GM21786 (cell line): Measurements from ENCODE around the gene PPP2R2D.

Source experiments
- ATAC-seq: cut with Tn5 transposase; IDR thresholded peaks from one replicate; pipeline ENCODE4 v1.9.1; 2021; ENCODE audit not compliant: unreplicated experiment

PPP2R2D gene

GRCh38 chr10:131926253-131926652 lies 25.4 kb downstream of the PPP2R2D start:
- no peak for ATAC-seq

- ATAC-seq: no peak
Measured at GRCh38 chr10:131926743-131927595, 26.2 kb downstream of the PPP2R2D start.

- ATAC-seq: peak; percentile 86
Measured at GRCh38 chr10:131928248-131929095, 27.7 kb downstream of the PPP2R2D start.

DNA sequence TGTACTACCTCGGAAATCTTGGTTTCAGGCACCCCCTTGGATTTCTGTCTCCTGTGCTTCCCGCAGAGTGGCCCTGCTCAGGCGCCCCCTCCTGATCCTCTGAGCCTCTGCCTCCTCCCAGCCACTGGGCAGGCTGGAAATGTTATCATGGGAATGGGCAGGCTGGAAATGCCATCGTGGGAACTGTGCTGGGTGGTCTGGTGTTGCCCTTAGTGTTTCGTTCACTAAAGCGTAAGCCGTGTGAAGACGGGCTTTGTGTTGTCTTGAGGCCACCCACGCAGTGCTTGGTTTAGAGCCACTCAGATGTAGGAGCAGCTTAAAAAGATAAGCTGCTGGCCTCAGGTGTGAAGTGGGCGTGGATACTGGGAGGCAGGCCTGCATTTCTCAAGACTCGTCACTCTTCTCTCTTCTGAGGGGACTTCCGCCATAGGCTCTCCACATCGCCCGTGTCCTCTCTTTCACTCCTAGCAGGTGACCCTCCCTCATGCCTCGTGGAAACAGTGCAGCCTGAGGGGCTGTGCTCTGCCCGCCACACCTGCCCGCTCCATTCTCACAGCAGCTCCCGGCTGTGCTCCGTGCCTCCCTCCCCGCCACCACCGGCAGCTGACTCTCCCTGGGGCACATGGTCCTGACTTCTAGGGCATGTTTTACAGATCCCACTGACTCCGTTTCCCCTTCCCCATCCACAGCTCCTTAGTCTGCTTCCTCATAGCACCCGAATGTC lies 28.5 kb downstream of the PPP2R2D start:
- no peak for ATAC-seq

DNA sequence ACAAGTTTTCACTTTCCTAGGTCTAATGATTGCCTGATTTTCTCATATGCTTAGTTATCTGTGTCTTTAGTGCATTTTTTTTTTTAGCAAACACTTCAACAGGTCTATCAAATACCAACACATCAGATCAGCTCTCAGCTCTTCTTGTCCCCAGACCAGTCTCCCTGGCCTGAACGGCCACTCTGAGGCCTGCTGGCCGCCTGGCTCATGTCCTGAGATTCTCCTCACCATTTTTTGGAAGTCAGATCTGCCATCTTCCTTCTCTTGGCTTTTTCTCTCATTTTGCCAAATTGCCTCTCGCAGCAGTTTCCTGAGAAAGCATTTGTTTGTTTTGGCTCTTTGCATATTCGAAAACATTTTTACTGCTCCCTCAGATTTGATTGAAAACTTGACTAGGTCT lies 29.3 kb downstream of the PPP2R2D start:
- ATAC-seq: no peak

GRCh38 chr10:131930586-131931330 lies 29.9 kb downstream of the PPP2R2D start:
- no peak for ATAC-seq

GRCh38 chr10:131931981-131932380 lies 31.2 kb downstream of the PPP2R2D start:
- no peak for ATAC-seq

DNA sequence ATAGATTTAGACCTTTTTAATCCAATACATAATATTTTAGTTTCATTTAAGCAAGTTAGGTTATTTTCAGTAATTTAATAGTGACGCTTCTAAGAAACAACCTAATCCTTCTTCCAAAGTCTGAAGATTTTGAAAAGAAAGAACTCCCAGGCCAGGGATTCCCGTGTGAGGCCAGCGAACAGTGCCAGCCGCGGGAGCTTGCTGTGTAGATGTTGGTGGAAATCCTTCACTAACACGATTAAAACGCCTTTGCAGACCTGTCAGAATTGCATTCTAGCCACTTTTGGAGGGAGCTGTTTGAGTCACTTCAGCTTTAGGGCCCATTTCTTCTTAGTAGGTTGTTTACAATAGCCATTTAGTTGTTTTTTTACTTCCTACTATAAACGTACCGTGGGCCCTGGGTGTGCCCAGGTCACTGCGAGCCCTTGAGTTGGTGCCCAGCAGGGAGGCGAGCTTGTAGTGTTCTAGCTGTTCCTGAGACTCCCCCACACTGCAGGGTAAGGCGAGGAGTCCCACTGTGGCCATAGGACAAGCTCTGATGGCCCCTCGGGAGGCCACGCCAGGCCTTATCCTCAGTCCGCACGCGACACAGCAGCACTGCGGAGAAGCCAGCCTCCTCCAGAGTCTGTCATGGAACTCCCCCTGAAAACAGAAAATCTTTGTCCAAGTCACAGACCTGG lies 32.3 kb downstream of the PPP2R2D start:
- ATAC-seq: no peak

- no peak for ATAC-seq
Measured at GRCh38 chr10:131933696-131934086, 32.9 kb downstream of the PPP2R2D start.

- no peak for ATAC-seq
Measured at GRCh38 chr10:131934769-131935168, 34.0 kb downstream of the PPP2R2D start.

GRCh38 chr10:131935260-131935659 lies 34.5 kb downstream of the PPP2R2D start:
- no peak for ATAC-seq

DNA sequence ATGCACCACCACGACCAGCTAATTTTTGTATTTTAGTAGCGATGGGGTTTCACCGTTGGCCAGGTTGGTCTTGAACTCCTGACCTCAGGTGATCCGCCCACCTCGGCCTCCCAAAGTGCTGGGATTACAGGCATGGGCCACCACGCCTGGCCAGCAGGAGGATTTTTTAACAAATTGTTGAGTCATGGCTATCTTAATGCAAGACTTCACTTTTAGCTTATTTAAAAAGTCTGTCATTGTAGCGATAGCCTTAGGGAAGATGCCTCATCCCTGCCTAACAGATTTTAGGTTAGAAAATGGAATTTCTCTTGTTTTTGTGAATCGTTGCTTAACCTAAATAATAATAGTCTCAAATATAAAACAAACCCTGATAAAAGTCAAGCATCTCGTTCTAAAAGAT lies 35.5 kb downstream of the PPP2R2D start:
- ATAC-seq: no peak

DNA sequence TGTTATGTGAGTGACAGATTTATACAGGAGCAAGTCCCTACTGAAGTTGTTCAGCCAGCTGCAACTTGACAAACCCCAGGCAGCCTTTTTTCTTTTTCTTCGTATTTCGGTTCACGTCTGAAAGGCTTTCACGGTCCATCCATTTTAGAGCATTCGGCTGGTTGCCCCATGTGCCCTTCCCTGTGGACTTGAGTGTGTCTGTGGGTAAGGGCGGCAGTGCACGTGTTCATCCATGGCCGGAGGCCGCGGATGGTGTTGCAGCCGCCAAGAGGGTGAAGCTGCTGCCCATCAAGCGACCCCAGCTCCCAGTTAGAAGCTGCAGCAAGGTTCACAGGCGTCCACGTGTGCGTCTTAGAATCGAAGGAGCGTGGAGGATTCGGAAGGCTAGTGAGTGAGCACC lies 35.9 kb downstream of the PPP2R2D start:
- ATAC-seq: no peak

DNA sequence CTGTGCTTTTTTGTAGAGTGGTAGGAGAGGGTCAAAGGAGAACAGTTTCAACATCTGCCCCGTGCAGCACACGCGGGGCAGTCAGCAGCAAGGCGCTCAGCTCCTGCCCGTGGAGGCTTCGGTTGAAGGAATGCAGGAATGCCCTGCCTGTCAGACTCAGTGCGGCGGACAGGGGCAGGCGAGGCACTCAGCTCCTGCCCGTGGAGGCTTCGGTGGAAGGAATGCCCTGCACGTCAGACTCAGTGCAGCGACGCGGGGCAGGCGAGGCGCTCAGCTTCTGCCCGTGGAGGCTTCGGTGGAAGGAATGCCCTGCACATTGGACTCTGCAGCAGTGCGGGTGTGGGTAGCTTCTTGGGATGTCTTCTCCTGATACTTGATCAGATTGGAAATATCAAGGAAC lies 37.0 kb downstream of the PPP2R2D start:
- ATAC-seq: no peak

DNA sequence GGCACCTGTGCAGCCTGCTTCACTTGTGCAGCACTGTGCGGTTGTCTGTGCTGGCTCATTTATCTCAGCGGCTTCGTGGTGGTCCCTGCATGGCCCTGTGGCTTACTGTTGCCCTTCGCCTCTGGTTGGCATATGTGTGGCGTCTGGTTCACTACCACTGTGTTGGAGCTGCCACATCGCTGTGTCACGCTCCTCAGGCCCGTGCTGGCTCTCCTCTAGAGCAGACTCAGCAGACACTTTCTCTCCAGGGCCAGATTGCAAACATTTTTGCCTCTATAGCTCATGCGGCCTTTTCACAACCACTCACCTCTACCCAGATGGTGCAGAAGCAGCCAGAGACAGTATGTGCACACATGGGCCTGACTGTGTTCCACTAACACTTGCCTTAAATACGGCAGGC lies 37.9 kb downstream of the PPP2R2D start:
- ATAC-seq: no peak

DNA sequence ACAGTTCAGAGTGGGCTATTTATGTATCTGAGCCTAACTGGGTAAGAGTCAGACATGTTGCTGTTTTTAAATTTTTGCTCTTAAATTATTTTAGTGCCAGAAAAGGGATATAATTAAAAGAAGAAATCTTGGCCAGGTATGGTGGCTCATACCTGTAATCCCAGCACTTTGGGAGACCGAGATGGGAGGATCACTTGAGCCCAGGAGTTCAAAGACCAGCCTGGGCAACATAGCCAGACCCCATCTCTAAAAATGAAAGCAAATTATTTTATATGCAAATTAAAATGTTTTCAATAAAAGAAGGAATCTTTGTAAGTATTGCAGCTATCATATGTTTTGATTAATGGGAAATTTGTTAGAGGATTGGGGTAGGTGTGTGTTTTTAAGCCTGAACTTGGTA lies 41.6 kb downstream of the PPP2R2D start:
- ATAC-seq: no peak

- no peak for ATAC-seq
Measured at GRCh38 chr10:131943021-131943814, 42.4 kb downstream of the PPP2R2D start.

GRCh38 chr10:131944412-131944811 lies 43.6 kb downstream of the PPP2R2D start:
- ATAC-seq: no peak

DNA sequence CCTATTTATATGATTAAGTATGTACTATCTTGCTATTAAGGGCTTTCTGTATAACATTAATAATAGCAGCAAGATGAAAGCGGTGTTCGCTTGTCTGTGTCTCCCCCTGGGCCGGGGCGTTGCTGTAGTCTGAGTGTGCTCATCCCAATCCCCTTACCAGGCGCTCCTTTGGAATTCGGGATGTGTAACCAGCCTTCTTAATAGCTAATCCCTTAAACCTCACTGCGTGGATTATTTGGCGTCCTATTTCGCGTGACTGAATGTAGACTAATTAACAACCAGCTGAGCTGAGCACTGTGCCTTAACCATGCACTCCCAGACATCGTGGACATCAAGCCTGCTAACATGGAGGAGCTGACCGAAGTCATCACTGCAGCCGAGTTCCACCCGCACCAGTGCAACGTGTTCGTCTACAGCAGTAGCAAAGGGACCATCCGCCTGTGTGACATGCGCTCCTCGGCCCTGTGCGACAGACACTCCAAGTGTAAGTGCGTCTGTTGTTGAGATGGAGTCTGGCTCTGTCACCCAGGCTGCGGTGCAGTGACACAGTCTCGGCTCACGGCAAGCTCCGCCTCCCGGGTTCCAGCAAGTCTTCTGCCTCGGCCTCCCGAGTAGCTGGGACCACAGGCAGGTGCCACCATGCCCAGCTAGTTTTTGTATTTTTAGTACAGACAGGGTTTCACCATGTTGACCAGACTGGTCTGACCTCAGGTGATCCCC lies 44.3 kb downstream of the PPP2R2D start:
- ATAC-seq: no peak
